ENCODE results near the gene SMARCD3.

Gene SMARCD3

DNA sequence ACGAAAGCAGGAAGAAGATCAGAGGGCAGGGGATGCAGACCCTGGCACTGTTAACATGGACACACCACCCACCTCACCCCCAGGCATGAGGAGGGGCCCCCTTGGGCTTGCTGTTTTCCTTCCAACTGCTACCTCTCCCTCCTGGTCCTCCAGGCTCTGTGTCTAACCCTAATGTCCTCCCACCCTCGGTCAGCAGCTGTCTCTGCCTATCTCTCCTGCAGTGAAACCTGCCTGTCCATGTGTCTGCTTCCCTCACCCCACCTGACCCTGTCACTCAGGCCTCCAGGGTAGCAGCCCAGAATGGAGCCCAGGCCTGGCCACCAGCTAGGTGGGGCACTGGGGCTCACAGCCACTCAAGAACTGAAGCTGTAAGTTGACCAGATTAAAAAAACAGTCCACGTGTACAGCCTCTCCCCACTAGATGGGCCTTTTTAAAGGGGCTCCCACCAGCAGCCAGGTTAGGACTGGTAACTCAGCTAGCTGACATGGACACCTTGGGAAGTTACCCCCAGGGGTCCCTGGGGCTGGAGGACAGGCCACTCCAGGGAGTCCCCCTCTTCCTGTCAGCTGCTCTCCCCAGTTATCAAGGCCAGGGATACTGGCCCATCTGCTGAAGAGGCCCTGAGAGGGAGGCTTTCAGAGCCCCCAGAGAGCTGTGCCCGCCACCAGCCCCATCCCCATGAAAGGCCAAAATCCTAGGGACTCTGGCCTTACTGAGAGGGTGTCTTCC is 1.5 kb downstream of the SMARCD3 start:
- no peak for DNase-seq

- DNase-seq, result no peak
These were observed 2.2 kb downstream of the SMARCD3 start for GRCh38 chr7:151246102-151246850.

DNA sequence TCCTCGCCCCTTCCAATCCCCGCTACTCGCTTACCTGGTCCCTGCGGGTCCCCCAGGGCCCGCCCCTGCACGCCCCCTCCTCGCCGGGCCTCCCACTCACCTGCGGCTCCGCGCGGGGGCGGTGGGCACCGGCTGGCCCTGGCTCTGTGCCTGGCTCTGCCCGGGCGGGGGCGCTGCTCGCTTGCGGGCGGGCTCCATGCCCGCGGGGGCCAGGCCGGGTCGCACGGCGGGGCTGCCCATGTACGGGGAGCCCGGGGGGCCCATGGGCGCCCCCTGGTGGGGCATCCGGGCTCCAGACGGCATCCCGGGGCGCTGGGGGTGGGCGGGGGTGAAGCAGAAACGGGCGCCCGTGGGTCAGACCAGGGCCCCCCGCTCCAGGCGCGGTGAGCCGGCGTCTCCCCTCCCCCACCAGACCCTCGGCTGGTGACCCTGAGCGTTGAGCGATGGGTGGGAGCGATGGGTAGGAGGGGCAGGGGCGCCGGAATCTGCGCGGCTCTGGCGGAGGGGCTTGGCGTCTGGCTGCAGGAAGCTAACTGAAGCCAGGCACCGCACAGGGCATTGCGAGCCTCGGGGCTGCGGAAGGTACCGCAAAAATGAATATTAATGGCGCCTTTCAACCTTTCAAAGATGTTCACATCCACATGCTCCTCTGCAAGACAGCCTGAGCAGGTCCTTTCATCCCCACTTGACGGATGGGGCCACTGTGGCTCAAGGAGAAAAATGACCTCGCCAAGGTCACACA is 3.0 kb downstream of the SMARCD3 start:
- no peak for DNase-seq

- DNase-seq, result no peak
These were observed 3.6 kb downstream of the SMARCD3 start for GRCh38 chr7:151244841-151245346.

- DNase-seq, result no peak
These were observed 4.2 kb downstream of the SMARCD3 start for GRCh38 chr7:151244196-151244840.

DNA sequence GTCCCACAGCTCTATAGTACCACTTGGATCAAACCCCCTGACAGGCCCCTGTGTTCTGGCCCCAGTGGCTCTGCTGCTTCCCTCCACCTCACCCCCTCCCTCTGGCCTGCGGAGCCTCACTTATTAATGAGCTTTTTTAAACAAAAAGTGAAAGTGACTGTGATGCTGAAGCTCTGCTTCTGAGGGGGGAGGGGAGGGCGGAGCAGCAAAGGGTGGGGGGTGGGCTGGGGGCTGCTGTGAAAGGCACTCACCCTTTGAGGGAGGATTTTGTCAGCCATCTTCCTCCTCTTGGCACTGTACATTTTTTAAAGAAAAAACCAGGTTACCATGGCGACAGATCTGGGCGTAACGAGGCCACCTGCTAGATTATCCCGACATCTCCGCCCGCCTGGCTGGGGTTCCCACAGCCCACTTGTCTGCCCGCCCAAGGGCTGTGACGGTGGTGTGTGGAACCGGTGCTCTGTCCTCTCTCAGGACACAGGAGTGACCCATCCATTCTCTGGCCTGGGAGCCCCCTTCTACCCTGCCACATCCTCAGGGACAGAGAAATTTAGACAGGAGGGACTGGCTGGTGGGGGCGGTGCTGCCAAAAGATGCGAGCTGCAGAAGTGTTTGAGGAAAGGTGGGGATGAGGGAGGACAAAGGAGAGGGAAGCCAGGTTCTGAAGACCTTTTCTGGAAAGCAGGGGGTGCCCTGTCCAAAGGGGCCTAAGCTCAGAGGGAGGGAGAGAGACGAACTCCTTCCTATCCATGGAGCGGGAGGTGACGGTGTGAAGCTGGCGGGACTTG is 4.9 kb downstream of the SMARCD3 start:
- no peak for DNase-seq

- no peak for DNase-seq
These were observed 5.5 kb downstream of the SMARCD3 start for GRCh38 chr7:151243045-151243349.

- DNase-seq, result no peak
These were observed 6.1 kb downstream of the SMARCD3 start for GRCh38 chr7:151242159-151243044.

DNA sequence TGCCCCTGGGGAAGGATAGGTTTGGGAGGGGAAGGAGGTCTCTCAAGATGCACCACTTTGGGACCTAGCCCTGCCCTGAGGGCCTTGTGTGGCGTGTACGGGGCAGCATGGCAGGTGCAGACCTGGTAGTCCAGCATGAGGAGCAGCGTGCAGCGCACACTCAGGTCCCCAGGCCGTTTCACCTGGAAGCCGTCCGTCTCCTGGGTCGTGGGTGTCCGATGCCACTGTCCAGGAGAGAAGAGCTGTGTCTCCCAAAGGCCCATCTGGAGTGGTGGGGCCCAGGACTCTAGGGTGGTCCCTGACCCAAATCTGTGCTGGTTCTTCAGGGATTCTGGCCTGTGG is 6.8 kb downstream of the SMARCD3 start:
- no peak for DNase-seq

DNA sequence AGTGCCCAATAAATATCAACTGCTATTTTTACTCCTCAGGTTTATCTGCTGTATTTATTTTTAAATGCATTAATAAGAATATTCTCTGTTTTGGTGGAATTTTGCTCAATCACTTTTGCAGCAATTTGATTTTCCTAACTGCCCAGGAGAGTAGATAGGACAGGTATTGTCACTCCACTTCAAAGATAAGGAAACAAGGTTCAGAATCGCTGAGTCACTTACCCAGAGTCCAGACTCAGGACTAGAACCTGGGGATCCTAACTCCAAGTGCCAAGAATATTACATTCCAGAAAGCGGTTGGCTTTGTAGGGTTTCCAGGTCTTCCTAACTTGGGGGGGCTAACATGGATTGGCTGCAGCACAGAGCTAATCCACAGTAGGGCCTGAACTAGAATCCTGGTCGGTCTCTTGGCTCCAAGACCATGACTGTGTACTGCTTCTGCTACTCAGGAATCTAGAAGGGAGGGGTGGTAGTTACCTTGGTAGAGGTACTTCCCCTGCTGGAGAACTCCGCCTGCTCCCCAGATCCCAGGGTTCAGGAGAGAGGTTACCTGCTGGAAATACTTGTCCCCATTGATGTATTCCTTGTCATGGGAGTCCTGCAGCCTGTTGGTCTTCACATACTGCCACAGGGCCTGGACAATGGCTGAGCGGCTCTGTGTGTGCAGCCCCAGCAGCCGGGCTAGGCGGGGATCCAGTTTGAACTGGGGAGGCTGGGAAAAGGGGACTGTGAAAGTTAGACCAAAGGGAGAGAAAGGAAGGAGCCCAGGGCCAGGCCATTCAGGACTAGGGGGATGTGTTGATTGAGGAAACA is 7.3 kb downstream of the SMARCD3 start:
- no peak for DNase-seq

- DNase-seq, result no peak
These were observed 8.0 kb downstream of the SMARCD3 start for GRCh38 chr7:151240536-151240935.

DNA sequence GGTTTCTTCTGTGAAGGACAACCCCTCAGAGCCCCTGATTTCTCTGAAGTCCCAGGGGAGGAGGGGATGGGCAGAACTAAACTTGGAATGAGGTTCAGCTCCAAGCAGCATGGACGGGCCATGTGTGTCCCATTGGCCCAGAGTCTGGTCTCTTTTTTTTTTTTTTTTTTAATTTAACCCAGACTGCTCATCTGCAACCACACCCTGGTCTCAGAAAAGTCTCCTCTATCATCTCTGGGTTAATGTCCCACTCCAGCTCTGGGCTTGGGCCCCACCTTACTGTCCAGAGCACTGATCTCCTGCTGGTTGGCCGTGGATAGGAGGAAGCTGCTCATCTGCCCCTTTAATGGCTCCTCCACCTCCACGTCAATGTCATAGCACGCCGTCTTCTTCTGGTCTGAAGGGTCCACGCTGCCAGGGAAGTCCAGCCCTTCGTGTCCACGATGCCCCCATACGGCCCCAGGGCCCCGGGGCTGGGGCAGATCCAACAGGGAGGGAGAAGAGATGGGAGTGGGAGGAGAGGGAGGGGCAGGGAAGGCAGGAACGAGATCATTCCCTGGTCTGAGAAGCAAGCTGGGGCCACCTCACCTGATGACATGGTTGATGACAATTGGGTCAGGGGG is 8.5 kb downstream of the SMARCD3 start:
- DNase-seq, result no peak

DNA sequence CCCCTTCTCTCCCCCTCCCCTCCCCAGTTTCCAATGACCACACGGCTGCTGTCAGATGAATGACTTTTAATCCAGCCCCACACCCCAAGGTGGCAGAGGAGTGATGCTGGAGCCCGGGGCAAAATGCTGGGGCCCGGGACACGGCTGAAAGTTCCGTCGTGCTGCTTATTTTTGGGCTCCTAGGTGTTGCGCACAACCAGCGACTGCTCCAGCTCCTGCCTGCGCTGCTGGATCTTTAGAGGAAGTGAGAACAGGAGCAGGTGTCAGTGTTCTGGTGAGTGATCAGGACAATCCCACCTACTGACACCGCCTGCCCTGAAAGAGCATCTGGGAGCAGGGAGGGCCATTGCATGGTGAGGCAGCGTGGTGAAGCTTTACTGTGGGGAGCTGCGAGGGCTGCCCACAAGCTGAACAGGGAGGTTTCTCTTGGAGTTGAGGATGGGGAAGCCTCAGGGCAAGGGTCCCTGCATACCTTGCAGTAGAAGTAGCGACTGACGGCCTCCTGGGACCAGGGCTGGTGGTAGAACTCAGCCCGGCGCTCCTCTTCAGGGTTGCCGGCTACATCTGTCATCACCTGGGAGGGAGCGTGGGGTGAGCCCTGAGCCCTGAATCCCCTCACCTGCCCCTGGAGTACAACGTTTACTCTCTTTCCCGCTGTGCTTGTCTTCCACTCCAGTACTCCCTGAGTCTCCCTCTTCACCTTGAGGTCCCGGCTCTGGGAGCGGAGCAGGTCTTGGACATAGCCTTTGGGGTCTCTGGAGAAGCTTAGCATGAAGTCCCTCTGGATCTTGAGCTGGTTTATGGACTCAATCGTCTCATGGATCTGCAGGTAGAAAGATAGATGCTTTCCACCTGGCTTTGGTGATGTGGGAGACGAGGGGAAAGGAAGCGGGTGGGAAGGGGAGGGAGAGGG is 9.3 kb downstream of the SMARCD3 start:
- DNase-seq, result no peak

GRCh38 chr7:151238190-151238810 is 10.2 kb downstream of the SMARCD3 start:
- no peak for DNase-seq

- DNase-seq, result no peak
These were observed 11.0 kb downstream of the SMARCD3 start for GRCh38 chr7:151237244-151238189.

- DNase-seq, result no peak
These were observed 12.1 kb downstream of the SMARCD3 start for GRCh38 chr7:151236406-151236805.

GRCh38 chr7:151235091-151235787 is 13.3 kb downstream of the SMARCD3 start:
- no peak for DNase-seq
